Keratinocyte (primary cell): ENCODE measurements around the gene IFT74. TPM values are rescaled to one million over a fixed set of nuclear protein-coding genes. Genes with fewer than 3 reads are reported as not detected.

Experiments used
- DNase-seq: peaks from one replicate; pipeline ENCODE4 v3.0.0-alpha.2; 2011; ENCODE audit warnings: low read depth, missing footprints, low spot score
- FAIRE-seq: peaks from 2 replicates; lab custom pipeline; 2011; peaks lifted over from hg19 to GRCh38; lab: Jason Lieb, UNC
- H2AFZ ChIP-seq: 2 replicates; pipeline ENCODE4 v1.6.0; 2012; ENCODE audit warnings: low read length, control low read depth, inconsistent platforms; ENCODE audit not compliant: control insufficient read depth
- H3K27ac ChIP-seq: 2 replicates; pipeline ENCODE4 v1.5.1; 2011; ENCODE audit warnings: low read length; ENCODE audit not compliant: control insufficient read depth, insufficient read depth
- H3K27me3 ChIP-seq: 3 replicates; pipeline ENCODE4 v1.6.0; 2011; ENCODE audit warnings: low read length; ENCODE audit not compliant: control insufficient read depth, insufficient read depth; ENCODE audit errors: extremely low read depth
- H3K36me3 ChIP-seq, 2 experiments: 2 replicates in 1 of 2; 3 replicates in 1 of 2; pipeline ENCODE4 v1.5.1; 2011; ENCODE audit warnings: low read length in 2 of 2, mild to moderate bottlenecking in 1 of 2; ENCODE audit not compliant: control insufficient read depth in 2 of 2, insufficient read depth in 2 of 2; ENCODE audit errors: extremely low read depth in 1 of 2
- H3K4me1 ChIP-seq: 3 replicates; pipeline ENCODE4 v1.5.1; 2011; ENCODE audit warnings: low read length; ENCODE audit not compliant: control insufficient read depth, insufficient read depth; ENCODE audit errors: extremely low read depth
- H3K4me2 ChIP-seq: 3 replicates; pipeline ENCODE4 v1.6.0; 2011; ENCODE audit warnings: low read depth, low read length; ENCODE audit not compliant: control insufficient read depth, insufficient read depth; ENCODE audit errors: extremely low read depth
- H3K4me3 ChIP-seq, 3 experiments: fragments of 200-600 bp in 1 of 3; sonication (generic) in 1 of 3; 2 replicates in 2 of 3; 3 replicates in 1 of 3; pipeline ENCODE4 v1.5.1; 2011 to 2016; ENCODE audit warnings: low read length in 3 of 3, mild to moderate bottlenecking in 3 of 3, control low read depth in 2 of 3, inconsistent platforms in 1 of 3, low read depth in 1 of 3, mixed read lengths in 1 of 3, mixed run types in 1 of 3, moderate library complexity in 1 of 3; ENCODE audit not compliant: control insufficient read depth in 2 of 3, insufficient read depth in 2 of 3; ENCODE audit errors: extremely low read depth in 1 of 3
- H3K79me2 ChIP-seq: 2 replicates; pipeline ENCODE4 v1.6.0; 2012; ENCODE audit warnings: low read length; ENCODE audit not compliant: control insufficient read depth, insufficient read depth
- H3K9ac ChIP-seq: 3 replicates; pipeline ENCODE4 v1.6.0; 2011; ENCODE audit warnings: low read length; ENCODE audit not compliant: control insufficient read depth, insufficient read depth; ENCODE audit errors: extremely low read depth
- H3K9me1 ChIP-seq: 3 replicates; pipeline ENCODE4 v1.6.0; 2011; ENCODE audit warnings: low read length; ENCODE audit not compliant: control insufficient read depth, insufficient read depth; ENCODE audit errors: extremely low read depth
- H3K9me3 ChIP-seq: 2 replicates; pipeline ENCODE4 v1.5.1; 2012; ENCODE audit warnings: low read depth, low read length; ENCODE audit not compliant: control insufficient read depth
- H4K20me1 ChIP-seq: 3 replicates; pipeline ENCODE4 v1.6.0; 2011; ENCODE audit warnings: low read length; ENCODE audit not compliant: control insufficient read depth, insufficient read depth; ENCODE audit errors: extremely low read depth
- CTCF ChIP-seq, 3 experiments: IDR thresholded peaks in 1 of 3; conservative IDR thresholded peaks in 1 of 3; optimal IDR thresholded peaks in 1 of 3; 2 replicates in 2 of 3; 3 replicates in 1 of 3; pipeline versions ENCODE3 to v1.5.1; 2011; ENCODE audit warnings: low read length in 3 of 3, mild to moderate bottlenecking in 3 of 3, moderate library complexity in 2 of 3, control low read depth in 1 of 3, inconsistent platforms in 1 of 3; ENCODE audit not compliant: insufficient read depth in 2 of 3; ENCODE audit errors: extremely low read depth in 1 of 3
- EZH2 ChIP-seq: IDR thresholded peaks from one replicate; pipeline ENCODE4 v1.6.1; 2012; ENCODE audit warnings: inconsistent platforms, mild to moderate bottlenecking, low read length, moderate library complexity
- dilution Hi-C: fragments of 300-500 bp; cut with MboI; formaldehyde crosslinking; loops from one replicate; pipeline ENCODE4 v1.7.0; 2020; ENCODE audit warnings: low sequenced_read_pairs; ENCODE audit not compliant: extremely low pct_ligation_motif_present
- polyA plus RNA-seq, 5 experiments: library from polyadenylated mRNA; depleted of rRNA in 3 of 5; stranded (reverse) in 3 of 5; stranded (forward) in 1 of 5; unstranded in 1 of 5; fragments of >200 nt; gene quantifications; 1 replicate in 1 of 5; 2 replicates in 3 of 5; 3 replicates in 1 of 5; pipeline versions ENCODE4 v1.2.1 to v1.2.3, GENCODE V29; 2011 to 2012; ENCODE audit warnings: missing spikeins in 2 of 5, low read depth in 1 of 5, low replicate concordance in 1 of 5

Gene IFT74
- polyA plus RNA-seq, 1 donor (not counting 4 experiments of a cell fraction or from before 2014, with no cell fraction given) = 12.9 TPM

- Histone ChIP-seq H3K79me2 (no peaks in the 10 kb centered on the region), H3K4me1 (peaks cover 8% of the 10 kb centered on the region), H3K9me3 (no peaks in the 10 kb centered on the region), H3K4me3 (no peak overlapping the region), H3K27ac (no peak overlapping the region), H3K9ac (no peak overlapping the region), H3K9me1 (no peaks in the 10 kb centered on the region), H2AFZ (peak overlapping the region; percentile 15), H3K36me3 (no peaks in the 10 kb centered on the region), H3K27me3 (no peaks in the 10 kb centered on the region), H4K20me1 (no peaks in the 10 kb centered on the region), H3K4me2 (peak overlapping the region; percentile 17)
- TF ChIP-seq EZH2 (no peak), CTCF (optimal IDR thresholded peaks at IDR 0.05 in 1 of 3, IDR thresholded peaks at IDR 0.05 in 1 of 3, conservative IDR thresholded peaks at IDR 0.05 in 1 of 3; ENCODE audit: extremely low read depth in 1 of 3, insufficient read depth in 2 of 3, low read length in 3 of 3) (no peak)
- DNase-seq (no peak), FAIRE-seq (peak; percentile 84)
- dilution Hi-C loops = no loop called here
Observed at GRCh38 chr9:27094640-27095298, 138.6 kb downstream of the IFT74 start.

GRCh38 chr9:27107241-27107640 lies 151.0 kb downstream of the IFT74 start:
- Histone ChIP-seq H3K4me2 (no peak overlapping the region), H2AFZ (no peak overlapping the region), H3K9me1 (no peaks in the 10 kb centered on the region), H3K79me2 (no peaks in the 10 kb centered on the region), H3K36me3 (no peaks in the 10 kb centered on the region), H4K20me1 (no peaks in the 10 kb centered on the region), H3K9me3 (no peaks in the 10 kb centered on the region), H3K27me3 (no peaks in the 10 kb centered on the region), H3K9ac (no peak overlapping the region), H3K4me3 (no peak overlapping the region), H3K27ac (no peak overlapping the region), H3K4me1 (no peaks in the 10 kb centered on the region)
- dilution Hi-C loops = no loop called here
- DNase-seq (no peak), FAIRE-seq (no peak)
- TF ChIP-seq EZH2 (no peak), CTCF (optimal IDR thresholded peaks at IDR 0.05 in 1 of 3, IDR thresholded peaks at IDR 0.05 in 1 of 3, conservative IDR thresholded peaks at IDR 0.05 in 1 of 3; ENCODE audit: extremely low read depth in 1 of 3, insufficient read depth in 2 of 3, low read length in 3 of 3) (no peak)
